HG02759 (cell line): ENCODE results near the gene ST6GALNAC6.
"Not testable (repeated sequence)": the region's sequence is repeated elsewhere in the genome, so short reads cannot be mapped to it uniquely, and the experiment has no call there.

ENCODE experiments used
- ATAC-seq: cut with Tn5 transposase; IDR thresholded peaks from one replicate; pipeline ENCODE4 v1.9.1; 2021; ENCODE audit warnings: mild to moderate bottlenecking, moderate library complexity; ENCODE audit not compliant: unreplicated experiment

The ST6GALNAC6 gene

DNA sequence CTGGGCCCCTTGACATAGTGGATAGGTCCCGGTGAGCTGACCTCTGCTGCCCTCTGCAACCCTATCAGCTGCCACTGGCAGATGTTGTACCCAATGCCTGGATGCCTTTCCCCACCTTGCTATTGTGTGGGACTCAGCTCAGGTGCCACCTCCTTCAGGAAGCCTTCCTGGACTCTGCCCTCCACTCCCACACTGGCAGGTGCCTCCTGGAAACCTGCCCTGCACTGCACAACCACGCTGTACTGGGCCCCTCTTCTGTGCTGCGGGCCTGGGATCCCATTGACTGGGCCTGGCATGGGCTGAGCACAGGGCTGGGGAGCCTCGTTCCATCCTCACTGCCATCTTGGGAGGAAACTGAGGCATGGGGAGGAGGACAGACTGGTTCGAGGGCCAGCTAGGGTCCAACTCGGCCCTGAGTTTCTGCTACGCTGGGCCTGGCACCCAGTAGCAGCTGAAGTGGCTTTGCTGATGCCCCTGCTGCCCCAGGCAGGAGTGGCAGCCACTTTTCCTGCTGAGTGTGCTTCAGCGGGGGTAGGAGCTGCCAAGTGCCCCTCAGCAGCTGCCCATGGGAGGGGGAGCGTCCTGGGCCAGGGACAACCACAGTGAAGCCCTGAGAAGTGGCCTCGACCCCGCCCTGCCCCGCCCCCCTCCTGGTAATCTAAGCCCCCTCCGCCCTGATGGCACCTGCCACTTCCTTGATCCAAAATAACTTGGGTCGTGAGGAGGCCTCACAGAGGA is 23.2 kb downstream of the ST6GALNAC6 start:
- ATAC-seq = no peak

DNA sequence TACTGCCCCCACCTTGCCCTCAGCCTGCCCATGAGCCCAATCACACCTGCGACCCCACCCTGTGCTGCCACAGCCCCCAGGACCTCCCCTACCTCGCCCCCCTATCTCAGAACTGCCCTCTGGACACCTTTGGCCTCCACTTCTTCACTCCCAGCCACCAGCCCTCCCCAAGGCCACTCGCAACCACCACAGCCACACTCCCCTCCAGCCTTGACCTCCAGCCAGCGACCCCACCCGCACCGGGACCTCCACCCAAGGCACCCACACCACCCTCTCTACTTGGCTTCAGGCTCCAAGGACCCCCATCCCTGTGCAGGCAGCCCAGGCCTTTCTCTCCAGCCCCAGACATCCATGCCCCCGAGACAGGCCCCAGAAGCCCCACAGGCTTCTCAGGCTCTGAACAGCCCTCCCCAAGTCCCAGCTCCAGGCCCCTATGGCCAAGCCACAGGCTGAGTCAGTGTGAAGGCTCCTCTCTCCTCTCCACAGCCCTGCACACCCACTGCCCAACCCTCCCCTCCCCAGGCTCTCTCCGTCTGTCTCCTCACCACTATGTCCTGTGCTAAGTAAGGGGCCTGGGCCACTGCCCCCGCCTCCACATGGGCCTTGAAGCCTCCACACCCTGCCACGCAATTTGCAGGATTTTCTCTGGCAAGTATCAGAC is 24.0 kb downstream of the ST6GALNAC6 start:
- ATAC-seq = no peak

DNA sequence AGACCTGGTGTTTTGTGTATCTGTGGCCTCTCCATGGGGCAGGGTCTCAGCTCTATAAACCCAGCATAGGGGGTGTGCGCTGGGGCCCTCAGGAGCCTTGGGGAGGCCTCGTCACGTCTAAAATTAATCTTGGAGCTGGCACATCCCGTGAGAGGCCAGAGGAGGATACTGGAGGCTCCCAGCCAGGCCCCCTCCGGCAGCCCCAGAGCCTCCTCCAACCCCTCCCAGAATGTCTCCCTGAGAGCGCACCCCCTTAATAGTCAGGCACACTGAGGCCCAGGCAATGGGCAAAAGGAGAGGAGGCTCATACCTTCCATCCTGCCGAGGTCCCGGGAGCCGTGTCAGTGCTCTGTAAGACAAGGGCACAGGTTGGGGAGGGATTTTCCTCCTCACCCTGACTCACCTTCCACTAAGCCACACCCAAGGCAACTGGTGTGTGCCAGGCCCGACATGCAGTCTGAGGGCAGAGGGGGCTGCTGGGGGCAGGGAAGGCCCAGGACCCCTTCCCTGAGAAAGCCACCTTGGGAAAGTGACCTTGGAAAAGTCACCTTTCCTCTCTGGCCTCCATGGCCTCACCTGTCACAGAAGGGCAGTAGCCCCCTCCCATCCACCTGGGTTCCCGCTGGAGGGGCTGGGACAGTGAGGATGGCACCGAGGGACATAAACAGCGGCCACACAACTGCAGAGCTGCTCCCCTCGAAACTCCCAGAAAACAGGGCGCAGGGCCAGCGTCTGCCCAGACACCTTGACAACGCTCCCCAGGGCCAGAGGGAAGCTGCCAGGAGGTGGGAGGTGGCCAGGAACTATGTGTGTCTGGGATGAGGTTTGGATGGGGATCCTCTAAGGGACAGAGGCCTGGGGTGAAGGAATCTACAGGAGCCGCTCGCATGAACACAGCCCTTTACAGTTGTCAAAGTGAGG is 24.8 kb downstream of the ST6GALNAC6 start:
- no peak for ATAC-seq

DNA sequence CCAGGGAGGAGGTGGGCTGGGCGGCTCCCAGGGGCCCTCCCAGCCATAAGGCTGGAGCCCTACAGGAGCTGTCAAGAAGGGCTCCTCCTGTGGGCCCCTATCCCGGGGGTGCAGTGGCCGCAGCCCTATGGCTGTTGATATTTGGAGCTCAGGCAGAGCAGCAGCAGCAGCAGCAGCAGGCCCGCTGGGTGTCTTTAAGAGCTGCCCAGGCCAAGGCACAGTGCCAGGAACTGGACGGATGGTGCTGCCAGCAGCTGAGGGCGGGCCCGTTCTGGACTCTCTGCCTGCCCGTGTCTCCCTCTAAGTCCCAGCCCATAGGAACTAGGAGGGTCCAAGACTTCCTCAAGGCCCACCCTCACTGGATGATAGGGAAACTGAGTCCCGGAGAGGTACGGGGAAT is 25.5 kb downstream of the ST6GALNAC6 start:
- no peak for ATAC-seq

DNA sequence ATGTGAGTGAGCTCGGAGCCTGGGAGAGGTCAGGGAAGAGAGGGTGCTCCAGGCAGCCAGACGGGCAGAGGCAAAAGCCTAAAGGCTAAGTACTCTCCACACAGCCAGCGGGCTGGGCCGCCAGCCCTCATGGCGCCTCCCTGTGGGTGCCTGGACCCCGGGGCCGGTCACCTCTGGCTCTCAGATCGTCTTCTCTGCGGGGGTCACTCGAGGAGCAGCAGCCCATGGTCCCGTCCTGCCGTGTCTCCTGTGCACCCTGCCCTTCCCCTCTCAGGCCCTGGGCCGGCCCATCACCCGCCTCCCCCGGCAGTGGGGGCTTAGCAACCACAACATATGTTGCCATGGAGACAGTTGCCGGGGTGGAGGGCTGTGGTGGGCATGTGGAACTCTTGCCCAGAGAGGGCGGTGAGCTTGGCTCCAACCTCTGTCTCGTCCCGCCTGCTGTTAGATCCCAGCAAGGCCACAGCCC is 26.1 kb downstream of the ST6GALNAC6 start:
- no peak for ATAC-seq

DNA sequence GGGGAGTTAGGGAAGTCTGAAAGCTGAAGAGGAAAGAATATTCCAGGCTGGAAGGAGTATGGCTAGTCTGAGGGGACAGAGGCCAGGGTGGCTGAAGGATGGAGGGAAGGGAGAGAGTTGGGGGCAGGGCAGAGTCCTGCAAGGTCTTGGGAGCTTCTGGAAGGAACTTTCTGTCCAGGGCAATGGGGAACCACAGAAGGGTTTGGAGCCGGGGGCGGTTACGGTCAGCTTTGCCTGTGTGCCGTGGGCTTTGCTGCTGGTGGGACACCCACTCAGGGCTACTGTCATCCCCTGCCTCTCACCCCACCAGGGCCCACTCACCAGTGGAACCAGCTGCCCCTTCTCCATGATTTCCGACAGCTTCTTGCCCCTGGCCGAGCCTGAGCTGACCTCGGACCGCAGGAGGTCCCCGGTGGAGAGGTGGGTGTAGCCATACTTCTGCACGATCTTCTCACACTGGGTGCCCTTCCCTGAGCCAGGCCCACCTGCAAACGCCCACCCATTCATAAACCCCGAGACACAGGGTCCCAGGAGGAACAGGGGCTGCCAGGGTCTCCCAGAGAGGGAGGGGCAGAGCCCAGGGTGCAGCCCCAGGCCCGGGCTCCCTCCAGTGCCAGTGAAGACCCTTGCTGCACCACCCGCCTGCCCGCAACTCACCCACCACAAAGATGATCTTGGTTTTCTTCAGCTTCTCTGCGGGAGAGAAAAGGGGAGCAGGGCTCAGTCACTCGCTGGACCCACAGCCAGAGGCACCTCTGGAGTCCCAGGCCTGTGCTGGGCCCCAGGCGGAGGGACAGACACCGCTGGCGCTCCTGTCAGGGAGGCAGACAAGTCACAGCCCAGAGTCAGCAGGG is 26.8 kb downstream of the ST6GALNAC6 start:
- ATAC-seq = no peak

DNA sequence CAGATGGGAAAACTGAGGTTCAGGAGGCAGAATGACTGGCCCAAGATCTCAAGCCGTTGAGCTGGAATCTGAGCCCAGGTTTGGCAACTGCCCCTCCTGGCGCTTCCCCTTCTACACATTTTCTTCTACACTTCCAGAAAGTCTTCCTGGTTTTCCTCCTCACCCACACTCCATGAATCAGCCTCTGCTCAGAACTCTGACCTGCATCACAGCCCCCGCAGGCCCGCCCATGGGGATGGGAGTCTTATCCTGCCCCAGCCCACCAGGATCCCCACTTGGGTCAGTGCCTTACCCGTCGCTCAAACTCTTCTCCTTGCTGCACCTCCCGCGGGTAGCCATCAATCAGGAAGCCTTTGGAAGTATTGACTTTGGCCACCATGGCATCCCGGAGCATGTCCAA is 27.9 kb downstream of the ST6GALNAC6 start:
- no peak for ATAC-seq

DNA sequence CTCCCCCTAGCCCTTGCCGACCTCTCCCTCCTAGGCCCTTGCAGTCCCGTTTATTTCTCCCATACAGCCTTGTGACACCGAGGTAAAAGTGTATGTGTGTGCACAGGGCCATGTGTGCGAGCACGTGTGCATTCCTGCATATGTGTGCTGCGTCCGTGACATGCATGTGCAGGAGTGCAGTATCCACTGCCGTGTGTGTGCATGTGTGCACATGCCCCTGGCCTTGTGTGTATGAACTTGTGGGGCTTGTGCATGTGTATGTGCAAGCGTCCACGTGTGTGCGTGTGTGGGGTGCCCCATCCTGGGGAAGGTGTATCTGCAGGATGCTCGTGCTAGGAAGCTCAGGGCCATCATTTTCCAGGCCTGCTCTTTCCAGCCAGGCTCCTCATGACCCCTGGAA is 28.5 kb downstream of the ST6GALNAC6 start:
- no peak for ATAC-seq

DNA sequence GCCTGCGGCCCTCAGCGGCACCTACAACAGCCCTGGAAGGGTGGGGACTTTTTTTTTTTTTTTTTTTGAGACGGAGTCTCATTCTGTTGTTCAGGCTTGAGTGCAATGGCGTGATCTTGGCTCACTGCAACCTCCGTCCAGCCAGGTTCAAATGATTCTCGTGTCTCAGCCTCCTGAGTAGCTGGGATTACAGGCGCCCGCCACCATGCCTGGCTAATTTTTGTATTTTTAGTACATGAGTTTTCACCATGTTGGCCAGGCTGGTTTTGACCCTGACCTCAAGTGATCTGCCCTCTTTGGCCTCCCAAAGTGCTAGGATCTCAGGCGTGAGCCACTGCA is 29.3 kb downstream of the ST6GALNAC6 start:
- ATAC-seq = not testable (repeated sequence)

DNA sequence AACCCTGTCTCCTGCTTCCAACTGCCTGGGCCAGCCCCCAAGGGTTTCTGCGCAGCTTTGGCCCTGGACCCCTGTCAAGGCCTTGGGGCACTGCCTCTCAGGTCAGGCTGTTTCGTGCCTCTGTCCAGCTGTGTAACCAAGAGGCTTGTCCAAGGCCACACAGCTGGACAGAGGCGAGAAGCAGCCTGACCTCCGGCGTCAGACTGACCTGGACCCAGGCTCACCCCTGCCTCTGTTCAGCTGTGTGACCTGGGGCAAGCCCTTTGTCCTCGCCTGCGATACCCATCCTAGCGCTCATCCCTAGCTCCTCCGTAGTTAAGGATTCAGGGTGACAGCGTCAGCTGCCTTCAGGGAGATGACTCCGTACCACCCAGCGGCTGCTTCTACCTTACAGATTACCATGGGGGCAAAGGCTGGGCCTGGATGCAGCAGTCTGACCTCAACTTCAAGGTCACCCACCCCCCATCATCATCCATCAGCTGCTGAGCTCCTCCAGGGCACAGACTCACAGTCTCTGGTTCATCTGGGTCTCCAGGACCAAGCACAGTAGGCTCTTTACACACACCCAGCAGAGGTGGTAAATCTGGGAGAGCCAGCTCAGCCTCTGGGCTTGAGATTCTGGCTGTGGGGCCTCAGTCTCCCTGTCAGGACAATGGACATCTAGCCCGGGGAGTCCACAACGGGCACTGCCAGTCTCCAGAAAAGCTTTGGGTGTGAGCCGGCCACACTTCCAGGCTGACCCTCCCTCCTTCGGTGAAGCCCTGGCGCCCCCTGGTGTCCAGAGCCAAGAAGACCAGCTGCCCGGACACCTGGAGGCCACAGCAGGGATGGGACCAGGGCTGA is 29.9 kb downstream of the ST6GALNAC6 start:
- ATAC-seq = no peak

DNA sequence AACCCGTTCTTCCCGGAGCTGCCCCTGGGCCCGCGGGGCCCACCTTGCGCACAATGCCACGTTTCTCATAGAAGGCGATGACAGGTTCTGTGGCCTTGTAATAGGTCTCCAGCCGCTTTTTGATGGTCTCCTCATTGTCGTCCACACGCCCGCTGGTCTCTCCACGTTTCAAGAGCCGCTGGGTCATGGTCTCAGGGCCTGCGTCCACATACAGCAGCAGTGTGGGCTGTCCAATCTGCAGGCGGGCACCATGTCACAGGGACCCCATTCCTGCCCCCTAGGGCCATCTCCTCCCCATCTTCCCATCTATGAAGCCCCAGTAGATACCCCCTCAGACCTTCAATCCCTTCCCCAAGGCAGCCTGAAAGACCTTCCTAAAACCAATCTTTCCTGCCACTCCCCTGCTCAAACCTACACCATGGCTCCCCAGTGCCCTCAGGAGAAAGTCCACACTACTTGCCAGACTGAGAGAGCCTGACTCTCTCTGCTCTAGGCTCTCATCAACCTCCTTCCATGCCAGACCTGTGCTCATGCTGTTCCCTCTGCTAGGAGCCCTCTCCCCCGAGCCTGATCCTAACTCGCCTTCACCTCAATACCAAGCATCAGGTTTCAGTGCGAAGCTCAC is 31.0 kb downstream of the ST6GALNAC6 start:
- ATAC-seq = no peak

DNA sequence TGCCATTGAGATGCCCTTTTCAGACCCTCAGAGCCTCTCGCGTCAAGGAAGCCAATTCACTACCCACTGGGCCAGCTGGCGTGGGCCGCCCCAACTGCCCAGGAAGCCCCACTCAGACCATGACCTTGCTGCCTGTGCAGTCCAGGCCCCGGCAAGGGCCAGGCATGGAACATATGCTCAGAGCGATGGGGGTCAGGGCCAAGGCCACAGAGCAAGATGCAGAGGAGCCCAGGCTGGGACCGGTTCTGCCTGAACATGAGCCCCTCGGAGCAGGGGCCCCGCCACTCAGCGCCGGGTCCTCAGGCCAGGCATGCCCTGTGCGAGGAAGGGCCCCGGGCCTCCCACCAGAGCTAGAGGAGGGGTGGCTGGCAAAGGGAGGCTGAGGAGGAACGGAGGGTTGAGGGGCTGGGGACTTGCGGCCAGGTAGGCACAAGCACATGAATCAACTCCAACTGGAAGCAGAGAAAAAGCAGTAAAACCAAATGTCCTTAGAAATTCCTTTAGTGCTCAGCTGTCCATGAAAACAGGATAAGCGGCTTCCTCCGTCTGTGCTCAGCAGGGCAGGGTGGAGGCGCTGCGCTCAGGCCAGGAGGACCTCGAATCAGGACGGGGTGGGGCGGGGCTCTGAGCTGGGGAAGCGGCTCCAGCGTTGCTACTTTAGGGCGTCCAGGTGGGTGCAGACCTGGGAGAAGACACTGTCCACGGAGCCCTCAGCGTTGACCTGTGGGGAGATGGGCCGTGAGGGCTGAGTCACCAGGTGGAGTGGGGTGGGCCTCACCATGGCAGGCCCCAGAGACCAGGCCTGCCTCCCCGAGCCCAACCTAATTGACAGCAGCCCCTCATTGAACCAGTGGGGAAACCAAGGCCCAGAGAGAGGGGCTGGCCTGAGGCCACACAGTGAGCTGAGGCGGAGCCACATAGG is 31.8 kb downstream of the ST6GALNAC6 start:
- ATAC-seq = no peak

DNA sequence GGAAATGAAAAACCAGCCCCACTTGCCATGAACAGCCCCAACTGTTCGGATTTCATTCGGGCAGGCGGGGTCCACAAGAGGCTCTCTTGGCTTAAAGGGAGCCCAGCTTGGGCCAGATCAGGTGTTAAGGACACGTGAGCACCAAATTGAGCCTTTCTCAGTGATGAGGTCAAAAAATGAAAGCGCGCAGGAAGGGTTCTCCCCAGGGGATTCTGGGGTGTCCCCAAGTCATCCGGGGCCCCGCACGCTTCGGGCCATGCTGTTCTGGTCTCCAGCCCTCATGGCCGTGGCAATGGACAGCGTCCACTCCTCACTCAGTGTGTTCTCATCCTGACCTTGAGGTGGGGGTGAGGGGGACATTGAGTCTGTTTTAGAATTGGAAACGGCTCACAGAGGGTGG is 32.9 kb downstream of the ST6GALNAC6 start:
- no peak for ATAC-seq

DNA sequence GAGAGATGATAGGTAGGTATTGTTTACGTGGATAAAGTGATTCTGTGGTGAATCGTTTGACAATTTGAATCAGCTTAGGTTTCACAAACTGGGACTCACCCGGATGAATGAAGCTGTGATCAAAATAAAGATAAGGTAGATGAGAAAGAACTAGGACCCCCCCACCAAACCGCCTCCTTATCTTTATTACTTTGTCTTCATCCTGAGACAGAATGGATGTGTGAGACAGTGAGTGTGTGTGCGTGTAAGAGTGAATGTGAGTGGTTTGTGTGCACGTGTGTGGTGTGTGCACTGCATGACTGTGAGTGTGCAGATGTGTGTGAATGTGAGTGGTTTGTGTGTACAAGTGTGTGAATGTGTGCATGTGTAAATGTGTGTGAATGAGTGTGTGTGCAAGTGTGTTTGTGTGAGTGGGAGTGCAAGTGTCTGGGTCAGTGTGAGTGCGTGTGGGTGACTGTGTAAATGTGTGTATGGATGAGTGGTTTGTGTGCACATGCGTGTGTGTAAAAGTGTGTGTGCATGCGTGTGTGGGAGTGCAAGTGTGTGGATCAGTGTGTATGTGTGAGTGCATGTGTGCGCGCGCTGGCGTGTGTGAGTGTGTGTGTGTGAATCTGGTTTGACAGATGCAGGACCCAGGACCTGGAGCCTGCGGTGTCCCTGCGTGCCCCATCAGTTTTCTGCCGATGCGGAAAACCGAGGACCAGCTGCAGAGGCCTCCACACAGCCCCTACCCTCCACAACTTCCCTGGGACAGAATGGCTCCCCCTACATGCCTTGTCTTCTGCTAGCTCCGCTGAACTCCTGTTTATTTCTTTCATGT is 33.5 kb downstream of the ST6GALNAC6 start:
- no peak for ATAC-seq

DNA sequence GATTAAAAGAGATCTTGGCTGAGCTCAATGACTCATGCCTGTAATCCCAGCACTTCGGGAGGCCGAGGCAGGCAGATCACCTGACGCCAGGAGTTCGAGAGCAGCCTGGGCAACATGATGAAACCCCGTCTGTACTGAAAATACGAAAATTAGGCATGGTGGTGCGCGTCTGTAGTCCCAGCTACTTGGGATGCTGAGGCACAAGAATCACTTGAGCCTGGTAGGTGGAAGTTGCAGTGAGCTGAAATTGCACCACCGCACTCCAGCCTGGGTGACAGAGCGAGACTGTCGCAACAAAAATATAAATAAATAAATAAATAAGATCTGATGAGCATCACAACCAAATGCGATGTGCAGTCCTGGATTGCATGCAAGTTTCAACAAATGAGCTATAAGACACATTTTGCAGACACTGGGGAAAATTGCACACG is 36.2 kb downstream of the ST6GALNAC6 start:
- ATAC-seq = no peak

DNA sequence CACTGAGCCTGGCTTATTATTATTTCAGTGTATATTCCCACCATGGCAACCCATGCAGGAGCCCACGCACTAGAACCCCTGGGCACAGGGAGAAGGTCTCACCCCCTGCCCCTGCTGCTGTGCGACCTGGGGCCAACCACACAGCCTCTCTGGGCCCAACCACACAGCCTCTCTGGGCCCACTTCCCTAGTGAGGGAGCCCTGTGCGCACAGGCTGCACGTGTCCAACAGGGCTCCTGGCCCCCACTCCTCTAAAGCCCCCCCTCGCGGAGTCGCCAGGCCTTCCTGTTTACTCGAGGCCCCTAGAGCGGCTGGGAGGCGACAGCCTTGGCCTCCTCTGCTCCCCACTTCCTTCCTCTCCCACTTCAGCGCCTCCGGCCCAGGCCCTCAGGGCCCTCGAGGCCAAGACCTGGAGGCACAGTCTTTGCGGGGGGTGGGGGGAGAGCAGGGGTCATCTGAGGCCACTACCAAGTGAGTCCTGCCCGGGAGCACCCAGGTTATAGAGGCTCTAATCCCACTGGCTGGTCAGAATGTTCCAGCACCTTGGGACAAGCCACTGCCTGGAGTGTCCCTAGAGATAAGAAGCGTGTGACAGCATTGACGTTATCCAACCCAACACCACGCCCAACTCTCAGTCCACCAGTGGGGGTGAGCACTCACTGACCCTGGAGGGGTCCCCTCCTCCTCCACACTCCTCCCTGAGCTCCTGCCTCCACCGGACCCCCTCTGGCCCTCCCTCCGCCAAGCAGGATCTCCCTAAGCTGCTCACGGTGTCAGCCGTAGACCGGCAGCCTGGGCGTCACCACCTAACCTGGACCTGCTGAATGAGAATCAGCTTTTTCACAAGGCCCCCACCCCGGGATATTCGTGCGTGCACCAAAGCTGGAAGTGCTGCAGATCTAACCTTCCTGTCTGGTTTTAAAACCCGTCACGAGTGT is 37.1 kb downstream of the ST6GALNAC6 start:
- ATAC-seq = no peak
